GM18517 (cell line): ENCODE data around the gene CFAP20DC.
"Not testable (repeated sequence)": the region's sequence is repeated elsewhere in the genome, so short reads cannot be mapped to it uniquely, and the experiment has no call there.

ENCODE experiments used
- ATAC-seq: cut with Tn5 transposase; IDR thresholded peaks from one replicate; pipeline ENCODE4 v1.9.1; 2021; ENCODE audit warnings: mild to moderate bottlenecking, moderate library complexity; ENCODE audit not compliant: unreplicated experiment

The CFAP20DC gene

GRCh38 chr3:59049671-59050331 is at the start of gene CFAP20DC:
TSS of gene CFAP20DC (minus strand) at chr3:59050025. CDS start at chr3:59049631, 394 bp downstream.
- peak; percentile 98 for ATAC-seq

GRCh38 chr3:59098516-59098915 is 48.7 kb upstream of the CFAP20DC start:
- ATAC-seq = not testable (repeated sequence)

- no peak for ATAC-seq
These were observed 44.6 kb upstream of the CFAP20DC start for GRCh38 chr3:59094446-59094845.

GRCh38 chr3:59093521-59093920 is 43.7 kb upstream of the CFAP20DC start:
- no peak for ATAC-seq

- ATAC-seq = no peak
These were observed 38.9 kb upstream of the CFAP20DC start for GRCh38 chr3:59088761-59089160.

- ATAC-seq = no peak
These were observed 36.2 kb upstream of the CFAP20DC start for GRCh38 chr3:59085976-59086375.

- no peak for ATAC-seq
These were observed 34.8 kb upstream of the CFAP20DC start for GRCh38 chr3:59084583-59084982.

- ATAC-seq = no peak
These were observed 32.3 kb upstream of the CFAP20DC start for GRCh38 chr3:59082106-59082505.

GRCh38 chr3:59081071-59081470 is 31.2 kb upstream of the CFAP20DC start:
- ATAC-seq = no peak

GRCh38 chr3:59079962-59080361 is 30.1 kb upstream of the CFAP20DC start:
- no peak for ATAC-seq

- no peak for ATAC-seq
These were observed 24.9 kb upstream of the CFAP20DC start for GRCh38 chr3:59074764-59075163.

GRCh38 chr3:59072681-59073080 is 22.9 kb upstream of the CFAP20DC start:
- ATAC-seq = no peak

- ATAC-seq = no peak
These were observed 20.0 kb upstream of the CFAP20DC start for GRCh38 chr3:59069838-59070237.

GRCh38 chr3:59065240-59065639 is 15.4 kb upstream of the CFAP20DC start:
- ATAC-seq = no peak

GRCh38 chr3:59064728-59065127 is 14.9 kb upstream of the CFAP20DC start:
- no peak for ATAC-seq

GRCh38 chr3:59064276-59064675 is 14.5 kb upstream of the CFAP20DC start:
- no peak for ATAC-seq

- ATAC-seq = no peak
These were observed 6.9 kb upstream of the CFAP20DC start for GRCh38 chr3:59056706-59057105.

- ATAC-seq = no peak
These were observed 3.1 kb upstream of the CFAP20DC start for GRCh38 chr3:59052803-59053411.

GRCh38 chr3:59050811-59051414 is 1.1 kb upstream of the CFAP20DC start:
- not testable (repeated sequence) for ATAC-seq

- no peak for ATAC-seq
These were observed 3.0 kb downstream of the CFAP20DC start for GRCh38 chr3:59046839-59047238.

- ATAC-seq = no peak
These were observed 6.4 kb downstream of the CFAP20DC start for GRCh38 chr3:59043391-59043790.

GRCh38 chr3:59040902-59041301 is 8.9 kb downstream of the CFAP20DC start:
- no peak for ATAC-seq
